ENCODE measurements around the gene KLHL29.

The KLHL29 gene

DNA sequence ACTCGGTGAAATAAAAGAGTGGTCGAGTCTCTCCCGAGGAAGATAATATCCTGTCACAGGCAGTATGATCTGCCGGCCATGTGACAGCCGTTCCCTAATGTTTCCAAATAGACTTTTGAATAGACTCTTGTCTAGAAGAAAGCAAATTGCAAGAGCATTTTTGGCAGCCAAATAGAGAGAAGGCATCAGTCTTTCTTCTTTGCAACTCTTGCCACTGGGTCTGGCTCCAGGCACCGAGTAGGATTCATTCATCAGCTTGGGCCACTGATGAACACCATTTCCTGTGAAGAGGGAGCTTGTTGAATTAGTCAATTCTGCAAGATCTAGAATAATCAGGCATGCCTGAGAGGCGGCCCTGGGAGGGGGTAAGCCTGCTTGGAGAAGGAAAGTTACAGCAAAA lies 165.6 kb downstream of the KLHL29 start:
- no peak for DNase-seq (ENCODE audit: low spot score)

DNA sequence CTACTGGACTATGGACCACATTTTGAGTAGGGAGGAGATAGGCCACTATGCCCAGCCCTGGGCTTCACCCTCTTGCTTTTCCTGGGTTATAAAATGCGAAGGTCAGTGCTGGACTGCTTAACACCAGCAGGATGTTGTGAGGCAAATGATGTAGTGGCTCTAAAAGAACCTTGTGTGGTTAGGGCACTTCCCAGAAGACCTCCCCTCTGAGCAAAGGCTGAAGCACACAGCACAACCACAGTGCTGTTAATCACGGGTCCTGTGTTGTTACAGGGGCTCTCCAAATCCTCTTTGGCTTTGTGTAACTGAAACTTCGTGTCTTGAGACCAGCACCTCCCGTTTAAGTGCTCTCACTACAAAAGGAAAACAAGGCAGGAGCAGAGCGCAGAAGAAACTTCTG lies 166.9 kb downstream of the KLHL29 start:
- DNase-seq (ENCODE audit: low spot score) = no peak

DNA sequence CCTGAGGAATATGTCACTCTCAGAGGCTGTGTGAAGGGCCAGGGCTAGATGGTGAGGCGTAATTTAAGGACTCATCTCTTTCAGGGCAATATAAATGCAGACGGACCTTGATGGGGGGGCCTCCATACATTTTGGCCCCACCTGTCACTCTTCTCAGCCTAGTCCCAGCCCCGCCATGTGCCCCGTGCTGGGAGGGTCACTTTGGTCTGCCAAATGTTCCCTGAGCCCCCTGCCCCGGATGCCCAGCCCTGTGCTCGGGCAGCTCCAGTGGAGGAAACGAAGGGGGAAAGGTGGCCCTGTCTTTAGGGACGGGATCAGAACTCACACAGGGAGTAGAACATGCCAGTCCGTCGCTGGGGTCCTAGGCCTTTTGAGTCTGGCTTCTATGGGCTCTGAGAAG lies 168.6 kb downstream of the KLHL29 start:
- no peak for DNase-seq (ENCODE audit: low spot score)

DNA sequence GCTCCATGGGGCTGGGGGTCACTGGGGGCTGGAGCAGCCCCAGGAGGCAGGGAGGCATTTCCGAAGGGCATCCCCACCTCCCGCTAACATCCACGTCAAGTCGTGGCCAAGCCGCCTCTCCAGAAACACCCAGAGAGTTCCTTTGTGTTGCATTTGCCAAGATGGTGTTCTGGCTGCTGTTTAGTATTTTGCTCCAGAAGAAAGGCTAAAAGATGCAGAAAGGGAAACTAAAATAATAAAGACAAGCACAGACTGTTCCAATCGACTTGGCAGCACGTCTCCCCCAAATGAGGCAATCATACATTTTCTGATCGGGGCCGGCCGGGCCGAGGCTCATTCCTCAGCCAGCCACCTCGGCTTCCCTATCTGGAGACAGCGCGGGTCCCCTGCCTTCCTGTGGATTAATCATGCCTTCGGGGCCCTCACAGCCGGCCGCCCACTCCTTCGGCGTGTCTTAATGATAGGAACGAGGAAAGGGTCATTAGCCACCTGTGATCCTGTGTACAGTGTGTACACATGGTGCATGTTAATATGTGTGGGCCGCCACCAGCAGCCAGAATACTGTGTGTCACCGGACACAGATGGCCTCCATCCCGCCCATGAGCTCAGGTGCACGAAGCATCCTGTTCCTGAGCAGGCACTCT lies 169.2 kb downstream of the KLHL29 start:
- DNase-seq (ENCODE audit: low spot score) = no peak

- no peak for DNase-seq (ENCODE audit: low spot score)
Observed at GRCh38 chr2:23555944-23556343, 171.0 kb downstream of the KLHL29 start.

DNA sequence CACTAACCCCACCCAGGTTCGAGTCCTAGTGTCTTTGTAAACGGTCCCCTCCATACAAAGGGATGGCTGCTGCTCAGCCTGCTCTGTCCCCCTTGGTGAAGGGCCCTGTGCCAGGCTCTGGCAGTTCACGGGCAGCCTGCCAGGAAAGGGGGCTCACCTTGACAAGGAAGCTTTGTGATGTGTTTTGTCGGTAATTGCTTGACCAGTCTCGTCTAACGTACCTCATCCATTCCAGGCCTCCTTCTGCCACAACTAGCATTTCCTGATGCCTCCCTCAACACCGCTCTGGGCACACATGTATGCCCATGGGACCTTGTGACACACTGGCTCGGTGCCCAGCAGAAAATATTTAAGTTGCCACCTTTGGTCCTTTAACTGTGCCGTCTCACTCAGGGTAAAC lies 171.9 kb downstream of the KLHL29 start:
- no peak for DNase-seq (ENCODE audit: low spot score)

GRCh38 chr2:23557455-23557854 lies 172.5 kb downstream of the KLHL29 start:
- DNase-seq (ENCODE audit: low spot score) = no peak

DNA sequence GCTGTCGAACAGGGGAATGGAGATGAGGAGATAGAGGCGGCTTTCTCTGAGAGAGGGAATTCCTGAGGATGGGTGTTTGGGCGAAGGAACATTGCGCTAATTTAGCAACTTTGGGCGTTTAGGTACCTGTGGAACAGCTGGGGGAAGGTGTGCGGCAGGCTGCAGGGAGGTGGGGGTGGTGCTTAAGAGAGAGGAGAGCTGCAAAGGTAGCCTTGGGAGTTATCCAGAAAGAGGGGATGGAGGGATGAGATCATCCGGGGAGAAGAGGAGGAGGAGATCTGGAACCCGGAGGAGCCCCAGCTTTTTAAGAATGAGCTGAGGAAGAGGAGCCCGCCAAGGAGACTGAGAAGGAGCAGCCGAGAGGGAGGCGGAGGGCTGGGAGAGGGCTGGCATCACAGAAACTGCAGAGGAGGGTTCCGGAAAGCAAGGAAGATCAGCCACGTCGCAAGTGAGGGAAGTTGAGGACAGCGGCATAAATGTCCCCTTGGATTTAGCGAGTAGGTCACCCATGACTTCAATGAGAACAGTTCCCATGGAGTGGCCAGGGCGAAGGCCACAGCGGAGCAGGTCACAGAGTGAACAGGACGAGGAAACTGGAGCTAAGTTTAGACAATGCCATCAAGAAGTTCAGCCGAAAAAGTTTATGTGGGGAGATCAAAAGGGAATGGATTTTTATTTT lies 174.7 kb downstream of the KLHL29 start:
- DNase-seq (ENCODE audit: low spot score) = no peak

DNA sequence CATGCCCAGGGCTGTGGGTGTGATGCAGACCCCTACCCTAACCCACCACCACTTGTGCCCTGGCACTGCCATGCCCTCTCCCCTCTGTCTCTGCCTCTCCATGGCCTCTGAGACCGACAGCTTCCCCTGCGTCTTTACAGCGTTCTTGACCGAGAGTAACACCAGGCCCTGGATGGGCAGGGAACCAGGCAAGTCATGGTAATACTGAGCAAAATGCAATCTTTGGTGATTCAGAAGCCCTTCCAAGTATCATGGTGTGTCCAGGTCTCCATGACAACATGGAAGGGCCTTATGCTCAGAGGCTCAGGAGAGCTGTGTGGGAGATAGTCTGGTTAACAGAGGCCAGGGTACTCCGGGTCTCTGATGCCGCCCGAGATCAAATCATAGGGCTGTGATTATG lies 176.1 kb downstream of the KLHL29 start:
- no peak for DNase-seq (ENCODE audit: low spot score)

DNA sequence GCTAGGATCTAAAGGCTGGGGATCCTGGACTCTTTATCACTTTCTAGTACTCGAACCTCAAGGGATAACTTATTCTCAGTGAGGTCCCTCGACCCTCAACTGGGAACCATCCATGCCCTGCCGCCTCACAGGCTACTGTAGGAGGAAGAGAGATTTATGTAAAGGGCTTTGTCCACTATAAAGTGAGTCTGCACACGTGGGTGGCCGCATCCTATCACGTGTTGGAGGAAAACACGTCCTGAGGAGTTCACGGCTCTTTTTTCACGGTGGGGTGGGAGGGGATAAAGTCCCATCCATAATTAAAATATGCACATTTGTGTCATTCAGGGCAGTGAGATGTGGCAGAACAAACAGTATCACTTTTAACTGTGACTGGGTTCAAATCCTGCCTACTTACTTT lies 176.6 kb downstream of the KLHL29 start:
- DNase-seq (ENCODE audit: low spot score) = no peak

GRCh38 chr2:23562143-23562542 lies 177.2 kb downstream of the KLHL29 start:
- no peak for DNase-seq (ENCODE audit: low spot score)

GRCh38 chr2:23563151-23563550 lies 178.2 kb downstream of the KLHL29 start:
- DNase-seq (ENCODE audit: low spot score) = no peak

DNA sequence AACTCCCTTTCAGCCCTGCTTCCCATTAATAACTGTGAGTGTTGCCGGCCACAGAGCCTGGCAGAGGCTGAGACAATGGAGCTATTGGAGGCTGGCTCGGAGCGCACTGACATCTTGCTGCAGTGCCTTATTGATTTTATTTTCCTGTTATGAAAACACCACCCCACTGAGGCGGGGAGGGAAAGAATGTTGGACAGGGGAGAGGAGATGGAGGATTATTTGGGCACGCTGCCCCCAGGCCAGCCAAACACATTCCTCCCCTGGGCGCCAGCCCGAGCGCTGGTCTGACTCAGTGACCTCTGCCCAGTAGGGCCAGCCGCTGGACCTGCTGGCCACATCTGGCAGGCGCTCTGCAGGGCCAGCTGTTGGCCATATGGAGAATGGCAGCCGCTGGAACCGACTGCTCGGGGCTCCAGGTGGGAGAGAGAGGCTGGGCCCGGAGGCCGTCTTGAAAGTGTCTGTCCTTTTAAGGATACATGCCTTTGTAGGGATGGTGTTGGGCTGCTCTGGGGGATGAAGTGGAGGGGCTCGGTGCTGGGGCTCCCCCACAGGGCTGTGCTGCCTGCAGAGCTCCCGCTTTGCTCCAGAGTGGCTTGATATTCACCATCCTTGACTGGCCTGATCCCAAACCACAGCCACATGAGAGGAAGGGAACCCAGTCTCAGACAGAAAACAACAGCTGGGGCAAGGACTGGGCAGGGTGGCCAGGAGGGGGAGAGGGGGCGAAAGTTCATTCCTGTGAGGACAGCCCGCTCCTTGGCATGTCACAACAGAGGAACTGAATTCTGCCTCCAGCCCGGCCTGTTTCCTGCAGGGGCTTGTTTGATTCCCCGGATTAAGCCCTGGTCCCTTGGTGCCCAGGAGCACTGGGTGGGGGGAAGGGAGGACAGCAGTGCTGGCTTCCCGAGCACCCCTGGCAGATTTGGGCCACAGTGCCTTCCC lies 179.0 kb downstream of the KLHL29 start:
- peak; percentile 78 for DNase-seq (ENCODE audit: low spot score)

- DNase-seq (ENCODE audit: low spot score) = no peak
Observed at GRCh38 chr2:23564615-23564960, 179.6 kb downstream of the KLHL29 start.

DNA sequence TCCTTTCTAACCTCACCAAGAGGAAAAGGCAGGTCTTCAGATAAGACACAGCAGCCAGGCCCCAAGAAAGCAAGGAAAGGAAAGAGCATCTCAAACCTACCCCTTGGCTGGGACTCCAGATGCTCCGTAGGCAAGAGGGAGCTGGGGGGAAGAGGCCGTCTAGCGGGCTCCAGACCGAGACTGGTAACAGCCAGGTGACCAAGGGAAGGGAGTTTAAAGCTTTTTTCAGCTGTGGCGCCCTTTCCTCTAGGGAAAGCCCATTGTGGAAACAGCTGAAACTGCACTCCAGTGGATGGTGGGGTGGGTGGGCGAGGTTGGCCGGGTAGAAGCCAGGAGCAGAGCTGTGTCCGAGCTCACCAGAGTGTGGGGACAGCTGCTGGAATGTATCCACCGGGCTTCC lies 180.4 kb downstream of the KLHL29 start:
- no peak for DNase-seq (ENCODE audit: low spot score)

DNA sequence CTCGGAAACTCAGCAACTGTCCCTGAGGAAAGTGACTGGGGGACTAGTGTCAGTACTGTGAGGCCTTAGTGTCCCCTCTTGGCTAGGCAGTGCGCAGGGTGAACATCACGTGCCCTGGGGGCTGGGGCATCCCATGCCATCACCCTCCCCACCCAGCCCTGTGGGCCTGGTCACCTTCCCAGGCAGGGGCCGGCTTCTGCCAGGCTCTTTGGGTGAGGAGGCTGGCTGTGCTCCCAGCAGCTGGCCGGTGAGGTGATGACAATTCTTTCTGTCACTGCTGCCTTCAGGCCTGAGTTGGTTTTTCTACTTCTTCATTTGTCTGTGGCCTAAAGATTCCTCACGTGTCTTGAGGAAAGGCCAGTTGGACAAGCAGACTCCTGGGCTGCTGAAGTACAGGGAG lies 180.8 kb downstream of the KLHL29 start:
- DNase-seq (ENCODE audit: low spot score) = no peak

DNA sequence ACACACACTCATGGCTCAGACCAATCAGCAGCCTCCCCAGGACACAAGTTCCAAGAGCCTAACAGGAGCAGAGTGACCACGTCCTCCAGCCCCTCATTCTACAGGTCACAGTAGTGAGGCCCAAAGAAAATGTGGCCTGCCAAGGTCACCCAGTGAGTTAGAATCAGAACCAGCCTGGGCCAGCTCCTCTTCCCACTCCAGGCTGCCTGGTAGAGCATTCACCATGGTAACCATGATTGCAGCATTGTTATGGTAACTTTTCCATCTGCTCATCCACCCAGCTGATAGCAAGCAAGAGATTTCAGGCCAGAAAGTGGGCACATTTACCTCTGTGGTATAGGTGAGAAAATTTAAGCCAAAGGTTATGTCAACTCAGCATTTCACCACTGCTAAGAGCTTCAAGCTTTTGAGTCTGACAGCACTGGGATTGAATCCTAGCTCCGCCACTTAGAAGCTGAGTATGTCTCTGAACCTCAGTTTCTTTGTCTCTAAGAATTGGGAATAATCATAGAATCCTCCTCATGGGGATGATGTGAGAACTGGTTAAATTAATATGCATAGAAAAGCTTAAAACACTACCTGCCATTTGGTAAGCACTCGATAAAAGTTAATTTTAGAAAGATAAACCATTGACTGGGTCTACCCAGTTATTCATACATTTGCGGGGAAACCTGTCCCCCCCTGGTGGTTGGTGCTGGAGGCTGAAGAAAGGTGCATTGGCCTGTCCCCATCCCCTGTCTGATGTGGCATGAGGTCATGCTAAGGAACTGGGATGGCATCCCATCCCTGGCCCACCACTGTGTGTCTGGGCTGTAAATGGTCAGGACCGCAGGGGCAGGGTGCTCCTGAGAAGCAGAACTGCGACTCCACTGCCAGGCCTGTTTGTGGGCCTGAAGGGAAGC lies 181.5 kb downstream of the KLHL29 start:
- no peak for DNase-seq (ENCODE audit: low spot score)

- DNase-seq (ENCODE audit: low spot score) = no peak
Observed at GRCh38 chr2:23567161-23567756, 182.3 kb downstream of the KLHL29 start.

DNA sequence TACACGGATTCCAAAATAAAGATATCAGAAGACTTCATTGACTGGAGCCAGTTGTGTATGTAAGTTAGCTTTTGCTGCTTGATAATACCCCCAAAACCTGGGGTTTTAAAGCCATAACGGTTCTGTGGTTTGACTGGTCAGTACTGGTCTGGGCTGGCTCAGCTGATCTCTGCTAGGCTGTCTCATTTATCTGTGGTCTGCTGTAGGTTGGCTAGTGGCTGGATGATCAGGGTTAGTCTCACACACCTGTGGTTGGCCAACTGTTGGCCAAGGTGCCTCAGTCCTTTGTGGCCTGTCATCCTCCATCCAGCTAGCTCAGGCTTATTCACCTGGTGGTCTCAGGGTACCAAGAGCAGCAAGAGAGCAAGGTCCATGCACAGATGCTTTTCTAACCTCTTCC lies 183.2 kb downstream of the KLHL29 start:
- no peak for DNase-seq (ENCODE audit: low spot score)

GRCh38 chr2:23568626-23569190 lies 183.7 kb downstream of the KLHL29 start:
- no peak for DNase-seq (ENCODE audit: low spot score)

GRCh38 chr2:23569761-23570365 lies 184.9 kb downstream of the KLHL29 start:
- no peak for DNase-seq (ENCODE audit: low spot score)

All from left forelimb (tissue), 1 donor.